GM19193 (cell line): ENCODE results near the gene PEAK3.

Experiments used
- POLR2A ChIP-seq: IDR thresholded peaks from 4 replicates; pipeline ENCODE4 v1.6.1; 2011; ENCODE audit not compliant: insufficient read depth, insufficient read length; ENCODE audit errors: extremely low read depth

Gene PEAK3

GRCh38 chr19:2227415-2228156, 54.4 kb downstream of the PEAK3 start:
- TF ChIP-seq POLR2A, result no peak

GRCh38 chr19:2226840-2227360, 55.1 kb downstream of the PEAK3 start:
- TF ChIP-seq POLR2A, result no peak

- TF ChIP-seq POLR2A, result no peak
These were observed 55.7 kb downstream of the PEAK3 start for GRCh38 chr19:2226051-2226839.

DNA sequence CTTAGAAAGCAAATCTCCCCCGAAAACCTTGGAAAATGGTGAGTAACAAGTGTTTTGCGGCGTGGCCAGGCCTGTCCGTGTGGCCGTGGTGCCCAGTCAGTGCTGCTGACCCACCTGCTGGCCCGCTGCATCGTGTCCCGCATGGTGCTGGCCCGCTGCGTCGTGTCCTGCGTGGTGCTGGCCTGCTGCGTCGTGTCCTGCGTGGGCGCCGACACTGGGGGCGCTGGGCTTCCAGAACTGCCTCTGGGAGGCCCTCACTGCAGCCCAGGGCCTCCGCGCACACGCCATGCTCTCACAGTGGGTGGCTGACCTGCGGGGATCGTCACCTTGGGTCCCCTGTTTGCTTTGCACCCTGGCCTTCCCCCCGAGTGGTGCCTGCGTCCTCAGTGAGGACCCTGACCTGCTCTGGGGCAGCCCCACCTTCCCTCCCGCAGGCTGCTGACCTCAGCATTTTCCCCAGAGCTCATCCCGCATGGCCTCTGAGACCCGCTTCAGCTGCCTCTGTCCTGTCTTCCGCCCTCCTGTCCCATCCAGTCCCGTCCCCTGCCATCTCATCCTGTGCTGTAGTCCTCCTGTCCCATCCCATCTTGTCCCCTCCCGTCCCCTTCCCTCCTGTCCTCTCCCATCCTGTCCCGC, 56.4 kb downstream of the PEAK3 start:
- TF ChIP-seq POLR2A, result no peak

- no peak for TF ChIP-seq POLR2A
These were observed 57.1 kb downstream of the PEAK3 start for GRCh38 chr19:2224754-2225349.
